ENCODE results near the gene CUEDC1. TPM values are rescaled to one million over a fixed set of nuclear protein-coding genes. Genes with fewer than 3 reads are reported as not detected.
A peak's percentile ranks its signal among the peaks of the same experiment; 100 is the strongest.

Gene CUEDC1
- polyA plus RNA-seq, 3 donors, result 40.4 to 43.4 (median 42.7) TPM

DNA sequence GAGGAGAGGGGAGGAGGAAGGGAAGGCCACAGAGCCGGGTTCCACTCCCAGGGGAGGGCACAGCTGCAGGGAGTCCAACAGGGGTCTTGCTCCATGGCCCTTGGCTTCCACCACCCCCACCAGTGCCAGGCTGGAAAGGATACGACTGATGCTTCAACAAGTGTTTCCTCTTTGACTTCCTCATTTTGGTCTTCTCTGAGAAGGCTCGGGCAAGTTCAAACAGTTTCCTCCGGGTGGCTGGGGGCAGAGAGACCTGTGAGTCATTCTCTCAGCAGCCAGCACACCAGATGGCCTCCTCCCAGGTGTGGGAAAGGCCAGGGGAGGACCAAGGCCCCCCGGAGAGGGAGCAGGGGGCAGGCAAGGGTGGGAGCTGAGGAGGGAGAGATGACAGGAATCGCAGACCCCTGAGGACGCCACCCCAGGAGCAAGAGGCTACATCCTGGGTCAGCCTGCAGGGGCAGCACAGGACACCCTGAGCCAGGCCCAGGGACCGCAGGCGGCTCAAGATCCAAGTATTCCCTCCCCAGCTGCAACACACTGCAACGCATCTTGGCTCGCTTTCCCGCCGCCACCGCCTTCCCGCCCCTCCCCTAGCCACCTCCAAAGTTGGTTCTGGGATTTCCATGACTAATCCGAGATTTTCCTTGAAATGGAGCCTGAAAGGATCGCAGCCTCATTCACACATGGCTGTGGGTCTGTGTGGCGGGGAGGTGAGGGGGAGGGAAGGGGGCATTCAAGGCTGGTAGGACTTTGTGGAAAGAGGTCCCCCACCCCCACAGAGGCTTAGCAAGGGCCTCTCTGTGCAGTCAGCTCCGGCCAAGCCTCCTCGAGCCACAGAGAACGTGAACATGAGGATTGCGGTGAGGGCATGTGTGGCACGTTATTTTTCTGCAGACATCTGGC is 87.0 kb downstream of the CUEDC1 start:
- no peak for DNase-seq (ENCODE audit: low read depth in 3 of 3, low spot score in 2 of 3)

DNA sequence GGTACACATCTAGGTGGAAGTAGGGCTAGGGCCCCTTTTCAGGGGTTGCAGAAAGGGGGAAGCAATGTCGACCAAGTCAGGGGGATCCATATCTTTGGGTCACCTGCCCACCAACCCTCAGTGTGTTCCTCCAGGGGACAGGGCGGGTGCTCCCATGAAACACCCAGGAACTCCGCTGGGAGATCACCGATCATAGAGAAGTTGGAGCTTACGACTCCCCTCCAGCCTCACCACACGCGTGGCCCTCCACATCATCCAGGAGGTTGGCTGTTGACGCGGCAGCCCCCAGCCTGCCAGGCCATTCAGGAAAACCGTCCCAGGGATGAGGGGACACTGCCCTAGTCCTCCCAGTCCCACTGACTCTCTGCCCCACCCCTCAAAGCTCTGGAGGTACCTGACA is 88.1 kb downstream of the CUEDC1 start:
- DNase-seq (ENCODE audit: low read depth in 3 of 3, low spot score in 2 of 3), result no peak

DNA sequence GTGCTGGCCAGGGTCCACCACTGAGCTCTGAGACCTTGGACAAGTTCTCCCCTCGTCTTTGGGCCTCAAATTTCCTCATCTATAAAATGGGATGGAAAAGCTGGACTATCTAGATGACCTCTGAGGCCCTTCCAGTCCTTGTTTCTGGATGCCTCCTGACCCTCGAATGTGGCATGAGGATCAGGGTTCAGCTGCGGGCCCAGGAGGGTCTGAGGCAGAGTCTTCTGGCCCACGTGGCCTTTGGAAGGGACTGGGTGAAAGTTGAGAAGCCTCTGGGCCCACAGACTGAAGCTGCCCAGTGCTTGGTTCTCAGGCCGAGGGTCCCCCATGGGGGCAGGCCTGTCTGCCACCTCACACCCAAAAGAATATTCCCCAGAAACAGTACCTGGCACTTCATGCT is 88.5 kb downstream of the CUEDC1 start:
- no peak for DNase-seq (ENCODE audit: low read depth in 3 of 3, low spot score in 2 of 3)

DNA sequence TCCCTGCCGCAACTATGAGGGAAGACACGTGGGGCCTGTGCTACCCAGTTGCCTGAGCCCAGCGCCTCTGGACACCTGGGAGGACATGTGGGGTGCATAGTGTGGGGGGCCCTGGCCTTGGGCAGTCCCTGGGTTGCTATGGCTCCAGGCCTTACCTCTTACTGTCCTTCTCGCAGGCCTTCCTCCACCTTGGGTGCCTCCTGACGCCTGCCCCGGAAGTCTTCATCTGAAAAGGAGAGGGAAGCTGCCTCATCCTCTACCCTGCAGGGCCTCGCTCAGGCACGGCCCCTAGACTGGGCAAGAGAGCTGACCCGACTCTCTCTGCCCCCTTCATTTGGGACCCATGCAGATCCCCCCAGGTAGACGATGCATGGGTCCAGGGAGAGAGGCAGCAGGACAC is 88.9 kb downstream of the CUEDC1 start:
- no peak for DNase-seq (ENCODE audit: low read depth in 3 of 3, low spot score in 2 of 3)

DNA sequence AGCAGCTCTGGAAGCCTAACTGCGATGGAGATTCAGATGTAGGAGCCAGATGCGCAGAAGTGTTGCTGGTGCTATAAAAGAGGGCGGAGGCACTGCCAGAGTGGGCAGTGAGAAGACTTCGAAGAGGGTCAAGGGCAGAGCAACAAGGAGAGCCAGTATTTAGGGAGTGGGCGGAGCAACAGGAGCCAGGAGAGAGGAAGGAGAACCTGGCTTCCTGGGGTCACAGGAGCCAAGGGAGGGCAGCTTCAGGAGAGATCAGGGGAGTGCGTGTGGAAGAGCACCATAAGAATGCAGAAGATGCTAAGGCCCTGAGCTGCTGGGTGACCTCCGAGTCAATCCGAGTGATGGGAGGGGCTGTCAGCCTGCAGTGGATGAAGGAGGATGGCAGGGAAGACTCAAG is 90.9 kb downstream of the CUEDC1 start:
- no peak for DNase-seq (ENCODE audit: low read depth in 3 of 3, low spot score in 2 of 3)

DNA sequence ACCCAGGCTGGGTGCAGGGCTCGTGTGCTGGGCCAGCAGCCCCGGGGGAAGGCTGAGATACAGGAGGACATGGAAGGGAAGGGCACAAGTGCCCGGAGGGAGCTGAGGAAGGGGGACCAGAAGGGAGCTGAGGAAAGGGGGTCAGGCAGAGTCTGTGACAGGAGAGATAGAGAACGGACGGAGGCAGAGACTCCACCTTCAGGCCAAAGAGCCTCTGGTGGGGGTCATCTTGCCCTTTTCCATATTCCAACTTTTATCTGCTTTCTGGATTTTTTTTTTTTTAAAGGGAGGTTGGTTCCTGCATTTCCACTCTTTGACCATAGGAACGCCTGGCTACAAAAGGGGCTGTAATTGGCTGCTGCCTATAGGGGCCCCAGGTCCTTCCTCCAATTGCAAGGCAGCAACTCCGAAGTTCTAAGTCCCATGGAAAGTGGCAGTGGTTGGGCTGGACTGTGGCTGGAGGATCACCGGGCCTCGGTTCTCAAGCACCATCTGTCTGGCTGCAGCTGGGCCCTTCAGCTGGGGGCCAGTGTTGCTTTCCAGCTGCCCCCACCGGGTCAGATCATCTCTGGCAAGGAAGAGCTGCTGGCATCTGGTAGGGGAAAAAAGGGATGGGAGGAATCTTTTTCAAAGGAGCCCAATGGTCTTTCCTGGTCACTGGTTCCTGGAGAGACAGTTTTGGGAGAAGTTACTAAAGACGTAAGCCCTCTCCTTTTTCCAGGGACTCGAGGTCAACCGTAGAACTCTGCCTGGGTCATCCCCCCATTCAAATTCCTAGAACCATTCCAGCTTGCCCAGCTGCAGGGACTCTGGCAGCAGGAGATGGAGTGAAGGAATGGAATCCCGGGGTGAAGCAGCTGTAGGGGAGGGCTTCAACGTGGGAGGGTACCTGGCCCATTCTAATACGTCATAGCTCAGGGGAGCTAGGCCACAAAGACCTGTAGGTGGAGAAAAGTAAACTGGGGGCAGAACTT is 92.2 kb downstream of the CUEDC1 start:
- no peak for DNase-seq (ENCODE audit: low read depth in 3 of 3, low spot score in 2 of 3)

DNA sequence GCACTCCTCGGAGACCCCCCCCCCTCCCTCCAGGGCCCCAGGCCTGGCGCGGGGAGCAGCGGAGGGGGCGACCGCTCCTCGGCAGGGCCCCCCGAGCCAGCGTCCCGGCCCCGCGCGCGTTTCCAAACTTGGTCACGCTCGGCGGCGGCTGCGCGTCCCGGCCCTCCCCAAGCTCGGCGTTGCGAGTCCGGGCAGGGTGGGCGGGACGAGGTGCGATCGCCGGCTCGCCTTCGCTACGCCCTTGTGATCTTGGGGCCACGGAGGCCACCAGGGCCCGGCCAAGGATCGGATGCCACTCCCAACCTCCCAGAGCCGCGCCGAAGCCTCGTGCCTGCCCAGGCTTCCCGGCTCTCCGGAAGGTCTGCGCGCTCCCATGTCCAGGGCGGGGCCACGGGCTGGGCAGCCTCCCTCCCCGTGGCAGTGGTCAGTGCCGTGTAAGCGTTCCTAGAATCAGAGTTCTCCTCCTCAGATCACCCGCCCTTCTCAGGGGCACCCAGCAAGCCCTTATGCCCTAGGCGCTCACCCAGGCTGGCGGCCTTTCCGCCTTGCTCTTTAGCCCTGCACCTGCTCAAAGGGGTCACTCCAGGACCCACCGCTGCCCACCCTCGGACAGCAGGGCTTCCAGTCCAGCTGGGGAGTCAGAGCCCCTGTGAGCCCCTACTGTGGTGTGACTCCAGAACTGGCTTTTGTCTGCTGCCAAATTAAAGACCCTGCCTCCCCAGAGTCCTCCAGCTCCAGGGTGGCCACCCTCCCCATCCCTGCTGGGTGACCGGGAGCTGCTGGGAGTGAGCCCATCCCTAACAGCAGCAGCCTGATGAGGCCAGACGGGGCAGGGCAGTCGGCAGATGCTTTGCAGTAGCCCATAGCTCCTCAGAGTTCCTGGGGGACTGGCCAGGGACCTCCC is 93.2 kb downstream of the CUEDC1 start:
- DNase-seq (ENCODE audit: low read depth in 3 of 3, low spot score in 2 of 3), result peak in 1 of 3 donors; percentile 23

DNA sequence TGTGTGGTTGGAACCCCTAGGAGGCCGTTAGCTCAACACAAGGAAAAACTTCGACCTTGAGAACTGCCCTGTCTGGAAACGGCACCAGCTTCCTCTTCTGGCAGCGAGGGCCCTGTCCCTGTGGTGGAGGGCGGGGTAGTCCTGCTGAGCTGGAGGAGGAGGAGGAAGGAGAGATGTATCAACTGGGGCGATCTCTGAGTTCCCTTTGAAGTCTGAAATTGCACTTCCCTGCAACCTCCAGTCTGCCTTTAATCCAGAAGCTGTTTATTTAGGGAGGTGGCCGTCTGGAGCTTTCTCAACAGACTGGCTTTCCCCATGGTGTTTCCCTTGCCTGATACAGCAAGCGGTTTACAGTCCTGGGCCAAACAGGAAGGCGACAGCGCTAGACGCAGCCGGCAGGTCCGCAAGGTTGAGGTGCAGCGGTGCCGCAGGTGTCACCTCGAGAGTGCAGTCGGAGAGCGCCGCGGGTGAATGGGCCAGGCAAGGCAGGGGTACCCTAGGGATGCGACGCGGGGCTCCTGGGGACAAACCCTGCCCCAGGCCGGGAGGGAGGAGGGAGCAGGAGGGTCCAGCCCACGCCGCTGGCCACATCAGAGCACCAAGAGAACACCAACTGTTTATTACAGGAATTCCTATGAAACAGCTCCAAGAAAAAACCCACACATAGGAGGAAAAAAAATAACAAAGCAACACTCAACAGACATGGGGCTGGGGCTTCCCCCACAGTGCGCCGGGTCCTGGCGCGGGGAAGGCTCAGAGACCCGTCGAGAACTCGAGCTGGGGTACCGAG is 94.0 kb downstream of the CUEDC1 start:
- peak in 1 of 3 donors; percentile 26 for DNase-seq (ENCODE audit: low read depth in 3 of 3, low spot score in 2 of 3)

DNA sequence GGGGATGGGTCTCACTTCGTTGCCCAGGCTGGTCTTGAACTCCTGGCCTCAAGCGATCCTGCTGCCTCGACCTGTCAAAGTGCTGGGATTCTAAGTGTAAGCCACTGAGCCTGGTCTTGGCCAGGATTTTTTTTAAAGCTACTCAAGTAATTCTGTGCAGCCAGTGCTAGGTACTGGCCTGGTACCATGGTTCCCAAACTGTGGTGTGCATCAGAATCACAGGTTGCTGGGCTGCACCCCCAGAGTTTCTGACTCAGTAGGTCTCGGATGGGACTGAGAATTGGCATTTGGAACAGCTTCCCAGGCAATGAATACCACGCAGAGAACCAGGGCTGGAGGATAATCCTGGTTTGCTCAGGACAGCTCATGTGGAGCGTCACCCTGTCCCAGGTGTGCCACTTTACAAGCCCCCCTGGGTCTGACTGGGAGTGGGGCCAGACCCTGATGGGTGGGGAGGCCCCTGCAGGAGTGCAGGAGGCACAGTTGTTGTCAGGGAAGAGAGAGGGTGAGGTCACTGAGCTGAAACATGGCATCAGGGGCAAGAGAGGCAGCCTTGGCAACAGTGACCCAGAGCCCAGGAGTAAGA is 94.7 kb downstream of the CUEDC1 start:
- DNase-seq (ENCODE audit: low read depth in 3 of 3, low spot score in 2 of 3), result no peak

DNA sequence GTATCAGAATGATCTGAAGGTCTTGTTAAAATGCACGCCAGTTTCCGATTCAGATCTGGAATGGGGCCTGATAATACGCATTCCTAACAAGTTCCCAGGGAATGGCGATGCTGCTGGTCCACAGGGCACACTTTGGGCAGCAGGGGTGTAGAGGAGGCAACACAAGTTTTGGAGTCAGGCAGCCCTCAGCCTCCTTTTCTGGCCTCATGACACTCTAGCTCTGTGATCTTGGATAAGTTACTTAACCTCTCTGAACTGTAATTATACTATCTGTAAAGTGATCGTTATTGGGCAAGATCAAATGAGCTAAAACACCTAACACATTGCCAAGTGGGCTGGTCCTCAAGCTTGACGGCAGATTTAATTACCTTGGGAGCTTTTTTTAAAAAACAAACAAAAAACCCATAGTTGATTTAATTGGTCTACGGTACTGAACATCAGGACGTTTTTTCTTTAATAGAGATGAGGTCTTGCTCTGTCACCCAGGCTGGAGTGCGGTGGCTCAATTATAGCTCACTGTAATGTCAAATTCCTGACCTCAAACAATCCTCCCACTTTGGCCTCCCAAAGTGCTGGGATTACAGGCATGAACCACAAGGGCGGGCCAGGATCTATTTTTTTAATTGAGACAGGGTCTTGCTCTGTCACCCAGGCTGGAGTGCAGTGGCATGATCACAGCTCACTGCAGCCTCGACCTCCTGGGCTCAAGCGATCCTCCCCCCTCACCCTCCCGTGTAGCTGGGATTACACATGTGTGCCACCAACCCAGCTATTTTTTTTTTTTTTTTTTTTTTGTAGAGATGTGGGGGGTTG is 95.4 kb downstream of the CUEDC1 start:
- DNase-seq (ENCODE audit: low read depth in 3 of 3, low spot score in 2 of 3), result no peak

DNA sequence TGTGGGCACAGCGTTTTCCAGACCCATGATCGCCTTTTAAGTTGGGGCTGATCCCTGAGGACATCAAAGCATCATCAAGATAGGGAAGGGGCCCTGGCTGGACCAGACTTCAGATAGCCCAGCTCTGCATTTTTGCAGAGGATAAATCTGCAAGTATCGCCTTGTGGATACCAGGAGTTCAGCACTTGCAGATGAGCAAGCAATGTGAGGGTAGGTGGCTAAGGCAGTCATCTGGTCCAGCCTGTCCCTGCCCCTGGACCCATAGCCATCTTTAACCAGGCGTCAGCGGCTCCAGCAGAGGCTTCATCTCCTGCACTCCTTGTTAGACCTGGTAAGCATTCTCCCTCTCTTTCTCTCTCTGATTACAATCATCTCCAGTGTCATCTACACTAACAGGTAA is 96.4 kb downstream of the CUEDC1 start:
- DNase-seq (ENCODE audit: low read depth in 3 of 3, low spot score in 2 of 3), result no peak

DNA sequence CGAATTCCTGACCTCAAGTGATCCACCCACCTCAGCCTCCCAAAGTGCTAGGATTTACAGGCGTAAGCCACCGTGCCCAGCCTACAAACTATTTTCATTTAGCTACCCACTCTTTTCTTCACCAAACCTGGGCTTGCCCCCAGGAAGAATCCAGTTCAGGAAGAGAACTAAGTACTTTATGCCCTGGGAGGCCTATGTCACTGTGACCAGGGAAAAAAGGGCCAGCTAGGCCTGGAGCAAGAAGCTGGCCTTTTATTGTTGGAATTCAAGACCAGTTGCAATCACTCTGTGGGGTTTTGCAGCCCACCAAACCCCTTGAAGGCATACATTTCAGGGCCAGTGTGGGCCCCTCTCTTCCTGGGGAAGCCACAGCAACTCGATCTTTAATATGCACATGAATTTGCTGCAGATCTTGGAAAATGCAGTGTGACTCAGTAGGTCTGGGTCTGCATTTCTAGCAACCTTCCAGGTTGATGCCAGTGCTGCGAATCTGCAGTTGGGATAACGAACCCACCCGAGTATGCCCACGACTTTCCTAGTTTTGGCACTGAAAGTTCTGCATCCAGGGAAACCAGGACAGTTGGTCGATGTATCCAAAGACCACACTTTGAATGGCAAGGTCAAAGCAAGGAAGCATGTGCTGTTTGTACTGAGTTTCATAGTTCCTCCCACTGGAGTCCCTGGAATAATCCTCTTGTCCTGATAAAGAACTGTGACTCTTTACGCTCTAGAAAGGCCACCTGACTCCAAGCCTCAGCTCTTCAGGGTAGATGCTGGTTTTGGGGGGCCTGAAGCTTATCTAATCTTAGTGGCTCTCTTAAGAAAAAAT is 98.2 kb downstream of the CUEDC1 start:
- DNase-seq (ENCODE audit: low read depth in 3 of 3, low spot score in 2 of 3), result no peak

DNA sequence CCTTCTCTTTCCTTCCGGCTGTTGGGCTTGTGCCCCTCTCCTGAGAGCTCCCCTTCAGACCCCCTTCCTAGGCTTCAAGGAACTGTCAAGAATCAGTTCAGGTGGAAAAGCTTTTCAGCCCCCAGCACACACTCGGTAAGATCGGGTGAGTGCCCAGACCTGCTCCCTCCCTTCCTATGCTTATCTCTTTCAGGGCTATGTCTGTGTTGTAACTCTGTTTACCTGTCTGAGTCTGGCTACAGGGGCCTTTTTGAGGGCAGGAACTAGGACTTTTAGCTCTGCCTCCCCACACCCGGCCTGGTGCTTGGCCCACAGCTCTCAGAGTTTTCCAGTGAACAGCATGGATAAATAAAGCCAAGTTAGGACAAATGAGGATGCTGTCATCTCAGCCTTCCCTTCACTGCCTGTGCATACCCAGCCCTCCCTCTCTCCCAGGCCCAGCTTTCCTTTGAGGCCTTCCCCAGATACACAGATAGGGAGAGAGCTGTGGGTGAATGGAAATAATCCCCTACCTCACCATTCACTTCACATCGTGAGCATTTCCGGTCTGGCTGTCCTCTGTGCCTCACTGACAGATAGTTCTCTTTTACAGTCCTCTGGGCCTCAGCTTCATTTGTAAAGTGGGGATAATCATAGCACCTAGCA is 99.7 kb downstream of the CUEDC1 start:
- DNase-seq (ENCODE audit: low read depth in 3 of 3, low spot score in 2 of 3), result no peak

DNA sequence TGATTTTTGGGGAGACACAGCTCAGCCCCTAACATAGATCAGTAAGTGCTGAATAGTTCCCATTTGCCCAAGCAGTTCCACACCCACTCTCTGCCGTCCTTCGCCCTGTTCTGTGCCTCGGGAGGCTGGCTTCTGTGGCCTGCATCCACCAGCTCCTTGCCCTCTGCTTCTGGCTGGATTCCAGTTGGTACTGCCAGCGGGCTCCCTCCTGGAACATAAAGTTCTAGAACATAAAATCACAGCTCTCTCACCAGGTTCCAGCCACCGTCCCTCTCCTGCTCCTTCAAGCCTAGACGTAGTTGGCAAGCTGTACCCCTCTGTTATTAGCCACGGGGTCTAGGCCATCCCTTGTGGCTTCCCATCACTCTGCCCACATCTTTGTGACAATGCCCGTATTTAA is 101.5 kb downstream of the CUEDC1 start:
- no peak for DNase-seq (ENCODE audit: low read depth in 3 of 3, low spot score in 2 of 3)

DNA sequence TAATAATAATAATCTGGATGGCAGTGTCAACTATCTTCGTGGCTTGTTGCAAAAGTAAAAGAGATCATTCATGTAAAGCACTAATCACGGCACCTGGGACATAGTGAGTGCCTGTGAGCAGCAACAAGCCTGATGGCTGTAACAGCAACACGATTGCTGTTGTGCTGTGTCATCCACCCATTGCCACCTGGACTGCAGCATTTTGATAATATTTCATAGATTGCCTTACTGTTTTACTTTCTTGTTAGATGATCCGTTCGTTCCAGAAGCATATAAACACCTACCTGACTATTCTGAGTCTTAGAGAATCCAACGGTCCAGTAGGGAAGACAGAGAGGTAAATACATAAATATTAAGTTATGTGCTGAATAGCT is 102.3 kb downstream of the CUEDC1 start:
- no peak for DNase-seq (ENCODE audit: low read depth in 3 of 3, low spot score in 2 of 3)

DNA sequence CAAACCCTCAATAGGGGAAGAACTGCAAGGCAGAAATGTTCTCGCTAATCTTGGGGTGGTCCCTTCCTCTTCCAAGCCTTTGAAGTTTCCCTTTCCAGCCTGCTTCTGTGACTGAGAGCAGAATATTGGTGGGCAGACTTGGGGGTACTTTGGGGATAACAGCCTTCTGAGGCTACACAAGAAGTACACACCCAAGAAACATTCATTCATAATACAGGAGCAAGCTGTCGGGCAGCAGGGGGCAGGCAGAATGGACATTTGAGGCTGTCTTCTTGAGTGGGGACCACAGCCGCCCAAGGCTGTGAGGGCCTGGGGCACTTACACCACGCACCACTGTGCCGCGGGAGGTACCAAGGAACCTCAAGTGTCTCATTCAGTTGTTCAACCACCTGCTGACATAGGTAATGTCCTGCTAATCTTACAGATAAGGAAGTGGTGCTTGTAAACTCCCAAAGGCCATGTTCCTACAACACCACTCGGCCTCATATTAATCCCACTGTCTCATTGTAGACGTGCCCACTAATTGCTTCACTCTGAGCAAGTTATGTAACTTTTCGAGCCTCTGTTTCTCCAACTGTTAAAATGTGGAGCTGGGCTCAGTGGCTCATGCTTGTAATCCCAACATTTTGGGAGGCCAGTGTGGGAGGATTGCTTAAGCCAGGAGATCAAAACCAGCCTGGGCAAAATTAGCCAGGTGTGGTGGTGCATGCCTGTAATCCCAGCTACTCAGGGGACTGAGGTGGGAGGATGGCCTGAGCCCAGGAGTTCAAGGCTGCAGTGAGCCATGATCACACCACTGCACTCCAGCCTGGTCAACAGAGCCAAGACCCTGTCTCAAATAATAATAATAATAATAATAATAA is 102.9 kb downstream of the CUEDC1 start:
- DNase-seq (ENCODE audit: low read depth in 3 of 3, low spot score in 2 of 3), result no peak
